ENCODE data around the gene ANKH. TPM values are rescaled to one million over a fixed set of nuclear protein-coding genes. Genes with fewer than 3 reads are reported as not detected.

Gene ANKH
- total and polyA plus RNA-seq, 8 donors: 3.6 to 115 (median 14.3) TPM

GRCh38 chr5:14749579-14750101 lies 121.9 kb downstream of the ANKH start:
- H3K4me1 ChIP-seq: no peaks in the 10 kb centered on the region
- no peak overlapping the region for H3K27ac ChIP-seq
- WGBS, 5 donors: 72 to 90% (median 82%) methylated on average over 4 of the region's 4 CpGs
- no peak for TF ChIP-seq EP300 (IDR thresholded peaks at IDR 0.05)
- TF ChIP-seq POLR2A (IDR thresholded peaks at IDR 0.05): no peak
- TF ChIP-seq POLR2AphosphoS5 (IDR thresholded peaks at IDR 0.05): no peak
- no peak for TF ChIP-seq CTCF (IDR thresholded peaks at IDR 0.05)
- intact Hi-C loops (cut with DNase I; ENCODE audit: low total_unique reads): no loop called here
- H3K36me3 ChIP-seq: peaks cover 4 to 77% (median 66%) of the 10 kb centered on the region in 4 donors
- no peaks in the 10 kb centered on the region for H3K9me3 ChIP-seq
- no peaks in the 10 kb centered on the region for H3K27me3 ChIP-seq
- no peak overlapping the region for H3K4me3 ChIP-seq
- no peak for DNase-seq

- TF ChIP-seq POLR2A (IDR thresholded peaks at IDR 0.05) (no peak), EP300 (IDR thresholded peaks at IDR 0.05) (no peak), POLR2AphosphoS5 (IDR thresholded peaks at IDR 0.05) (no peak), CTCF (IDR thresholded peaks at IDR 0.05) (no peak)
- H3K27me3 ChIP-seq: no peaks in the 10 kb centered on the region
- intact Hi-C loops (cut with DNase I; ENCODE audit: low total_unique reads): no loop called here
- 74 to 83% (median 78%) methylated on average over 12 of the region's 12 CpGs for WGBS, 5 donors
- H3K36me3 ChIP-seq: peaks cover 4 to 88% (median 73%) of the 10 kb centered on the region in 4 donors
- H3K4me3 ChIP-seq: no peak overlapping the region
- DNase-seq: no peak
- H3K4me1 ChIP-seq: no peaks in the 10 kb centered on the region
- no peaks in the 10 kb centered on the region for H3K9me3 ChIP-seq
- H3K27ac ChIP-seq: no peak overlapping the region
These were observed 123.2 kb downstream of the ANKH start for GRCh38 chr5:14748180-14748900.

- Histone ChIP-seq H3K4me3 (no peak overlapping the region), H3K4me1 (no peaks in the 10 kb centered on the region), H3K27me3 (no peaks in the 10 kb centered on the region), H3K27ac (no peak overlapping the region), H3K9me3 (no peaks in the 10 kb centered on the region), H3K36me3 (peaks cover 10 to 95% (median 87%) of the 10 kb centered on the region in 4 donors)
- TF ChIP-seq CTCF (IDR thresholded peaks at IDR 0.05): no peak
- no peak for TF ChIP-seq POLR2A (IDR thresholded peaks at IDR 0.05)
- TF ChIP-seq POLR2AphosphoS5 (IDR thresholded peaks at IDR 0.05): no peak
- TF ChIP-seq EP300 (IDR thresholded peaks at IDR 0.05): no peak
- intact Hi-C loops (cut with DNase I; ENCODE audit: low total_unique reads): no loop called here
- DNase-seq: no peak
- WGBS, 5 donors: 90 to 94% (median 93%) methylated on average over 14 of the region's 14 CpGs
These were observed 125.8 kb downstream of the ANKH start for GRCh38 chr5:14745753-14746152.

GRCh38 chr5:14745188-14745563 lies 126.4 kb downstream of the ANKH start:
- H3K27ac ChIP-seq: no peak overlapping the region
- H3K4me3 ChIP-seq: no peak overlapping the region
- TF ChIP-seq POLR2AphosphoS5 (IDR thresholded peaks at IDR 0.05) (no peak), POLR2A (IDR thresholded peaks at IDR 0.05) (no peak), CTCF (IDR thresholded peaks at IDR 0.05) (no peak), EP300 (IDR thresholded peaks at IDR 0.05) (no peak)
- 88 to 92% (median 90%) methylated on average over 5 of the region's 5 CpGs for WGBS, 5 donors
- no peak for DNase-seq
- H3K4me1 ChIP-seq: no peaks in the 10 kb centered on the region
- intact Hi-C loops (cut with DNase I; ENCODE audit: low total_unique reads): no loop called here
- peaks cover 11 to 95% (median 87%) of the 10 kb centered on the region in 4 donors for H3K36me3 ChIP-seq
- H3K27me3 ChIP-seq: no peaks in the 10 kb centered on the region
- no peaks in the 10 kb centered on the region for H3K9me3 ChIP-seq
